NCI-H2227 (cell line): ENCODE data around the gene CYP4F12.

Experiments used
- DNase-seq: peaks from one replicate; lab custom pipeline; 2025; ENCODE audit not compliant: unreplicated experiment; lab: John Stamatoyannopoulos, UW

CYP4F12 gene

GRCh38 chr19:15702534-15702930, 29.6 kb downstream of the CYP4F12 start:
- DNase-seq, result peak; percentile 10

GRCh38 chr19:15714638-15715037, 41.8 kb downstream of the CYP4F12 start:
- DNase-seq, result no peak

- no peak for DNase-seq
Observed at GRCh38 chr19:15715642-15716041, 42.8 kb downstream of the CYP4F12 start.

- no peak for DNase-seq
Observed at GRCh38 chr19:15717809-15718208, 44.9 kb downstream of the CYP4F12 start.

GRCh38 chr19:15721268-15721667, 48.4 kb downstream of the CYP4F12 start:
- DNase-seq, result no peak

GRCh38 chr19:15722956-15723355, 50.1 kb downstream of the CYP4F12 start:
- DNase-seq, result no peak

- DNase-seq, result no peak
Observed at GRCh38 chr19:15727724-15728123, 54.8 kb downstream of the CYP4F12 start, which contains the start of gene OR10H2. TSS of gene OR10H2 (plus strand) at chr19:15728024. CDS start at chr19:15728044, 20 bp downstream.

- no peak for DNase-seq
Observed at GRCh38 chr19:15730538-15730937, 57.7 kb downstream of the CYP4F12 start.

GRCh38 chr19:15732388-15732787, 59.5 kb downstream of the CYP4F12 start:
- no peak for DNase-seq

- no peak for DNase-seq
Observed at GRCh38 chr19:15733895-15734294, 61.0 kb downstream of the CYP4F12 start.

- DNase-seq, result no peak
Observed at GRCh38 chr19:15737722-15738121, 64.8 kb downstream of the CYP4F12 start, which contains the start of gene OR10H3. TSS of gene OR10H3 (plus strand) at chr19:15737985. CDS start at chr19:15741393, 3,408 bp downstream.

GRCh38 chr19:15740785-15741184, 67.9 kb downstream of the CYP4F12 start:
- DNase-seq, result no peak
